Glomerular visceral epithelial cell (primary cell): ENCODE results near the gene TRIM49D1.
"Not testable (repeated sequence)": the region's sequence is repeated elsewhere in the genome, so short reads cannot be mapped to it uniquely, and the experiment has no call there.

ENCODE experiments used
- DNase-seq: peaks from one replicate; pipeline ENCODE4 v3.0.0-alpha.2; 2016; ENCODE audit errors: extremely low spot score

TRIM49D1 gene, protein sequence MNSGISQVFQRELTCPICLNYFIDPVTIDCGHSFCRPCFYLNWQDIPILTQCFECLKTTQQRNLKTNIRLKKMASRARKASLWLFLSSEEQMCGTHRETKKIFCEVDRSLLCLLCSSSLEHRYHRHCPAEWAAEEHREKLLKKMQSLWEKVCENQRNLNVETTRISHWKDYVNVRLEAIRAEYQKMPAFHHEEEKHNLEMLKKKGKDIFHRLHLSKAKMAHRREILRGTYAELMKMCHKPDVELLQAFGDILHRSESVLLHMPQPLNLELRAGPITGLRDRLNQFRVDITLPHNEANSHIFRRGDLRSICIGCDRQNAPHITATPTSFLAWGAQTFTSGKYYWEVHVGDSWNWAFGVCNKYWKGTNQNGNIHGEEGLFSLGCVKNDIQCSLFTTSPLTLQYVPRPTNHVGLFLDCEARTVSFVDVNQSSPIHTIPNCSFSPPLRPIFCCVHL

DNA sequence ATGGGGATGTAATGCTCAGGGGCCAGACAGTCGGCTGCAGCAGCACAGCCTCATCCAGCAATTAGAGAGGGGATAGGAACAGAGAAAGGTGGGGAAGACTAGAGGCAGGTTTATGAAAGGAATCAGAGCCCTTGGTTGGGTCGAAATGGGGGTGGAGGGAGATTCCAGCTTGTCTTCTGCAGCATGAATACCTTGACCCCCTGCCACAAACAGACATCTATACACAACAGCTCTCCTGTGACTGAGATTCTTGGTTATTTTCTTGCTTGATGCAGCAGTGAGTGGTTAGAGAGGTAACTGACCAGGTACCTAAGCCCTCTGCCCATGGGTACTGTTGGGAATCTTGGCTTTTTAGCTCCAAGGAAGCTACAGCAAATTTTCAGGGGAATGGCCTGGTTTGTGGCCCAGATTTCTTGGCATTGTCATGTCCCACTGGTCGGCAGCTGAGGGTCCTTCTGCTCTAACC, at the start of gene TRIM49D1:
TSS of gene TRIM49D1 (minus strand) at position 51 of the 466 bp plus-strand sequence. CDS start 4,535 bp downstream, outside the sequence.
- DNase-seq = no peak

DNA sequence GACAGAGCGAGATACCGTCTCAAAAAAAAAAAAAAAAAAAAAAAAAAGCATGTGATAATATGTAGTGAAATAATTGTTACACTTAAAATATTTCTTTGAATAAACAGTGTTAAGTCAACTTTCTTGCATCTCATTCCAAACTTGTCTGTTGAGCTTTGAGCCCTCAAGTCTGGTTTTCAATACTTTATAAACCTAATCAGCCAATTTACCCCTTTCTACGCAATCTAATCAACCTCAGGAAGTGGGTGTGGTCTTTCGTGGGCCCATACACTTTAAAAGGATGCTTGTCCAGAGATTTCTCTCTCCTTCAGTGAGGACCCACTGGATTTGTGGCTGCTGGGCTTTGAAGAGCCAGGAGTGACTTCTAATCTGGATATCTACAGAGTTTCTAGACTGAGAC, 43.7 kb upstream of the TRIM49D1 start, which contains the start of gene TRIM64:
TSS of gene TRIM64 (plus strand) at position 301 of the 400 bp plus-strand sequence. CDS start 2,467 bp downstream, outside the sequence.
- not testable (repeated sequence) for DNase-seq

DNA sequence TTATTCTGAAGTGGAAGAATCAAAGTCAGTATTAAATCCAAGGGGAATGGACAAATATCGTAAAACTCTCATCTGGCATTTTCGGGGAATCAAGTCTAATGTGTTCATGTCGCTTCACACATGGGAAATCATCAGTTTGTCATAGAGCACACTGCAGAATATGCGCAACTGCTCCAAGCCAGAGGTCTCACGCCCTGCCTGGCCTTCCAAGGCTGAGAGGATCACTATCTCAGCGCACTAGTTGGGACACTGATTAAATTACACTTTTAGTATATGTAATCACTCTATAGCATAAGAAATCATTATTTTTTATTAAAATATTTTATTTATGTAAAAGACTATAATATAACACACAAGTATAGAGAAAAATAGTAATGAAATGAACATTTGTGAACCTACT, 38.8 kb upstream of the TRIM49D1 start:
- DNase-seq = not testable (repeated sequence)

DNA sequence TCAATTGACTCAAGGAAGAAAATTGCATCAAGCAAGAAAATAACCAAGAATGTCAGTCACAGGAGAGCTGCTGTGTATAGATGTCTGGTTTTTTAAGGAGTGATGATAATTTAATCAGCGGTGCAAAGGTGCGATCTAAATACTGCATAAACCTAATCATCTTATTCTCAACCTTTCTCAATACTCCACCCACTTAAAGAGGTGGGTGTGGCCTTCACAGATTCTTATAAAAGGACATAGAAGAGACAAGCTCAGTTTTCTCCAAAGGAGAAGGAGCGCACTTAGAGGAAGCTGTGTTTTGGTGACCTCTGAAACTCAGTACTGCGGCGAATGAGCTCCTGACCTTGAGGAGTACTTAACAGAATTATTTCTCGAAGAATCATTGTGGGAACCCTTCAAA, 1.7 kb upstream of the TRIM49D1 start, which contains the start of gene TRIM49D2:
TSS of gene TRIM49D2 (plus strand) at position 301 of the 400 bp plus-strand sequence. CDS start 2,698 bp downstream, outside the sequence.
- not testable (repeated sequence) for DNase-seq

DNA sequence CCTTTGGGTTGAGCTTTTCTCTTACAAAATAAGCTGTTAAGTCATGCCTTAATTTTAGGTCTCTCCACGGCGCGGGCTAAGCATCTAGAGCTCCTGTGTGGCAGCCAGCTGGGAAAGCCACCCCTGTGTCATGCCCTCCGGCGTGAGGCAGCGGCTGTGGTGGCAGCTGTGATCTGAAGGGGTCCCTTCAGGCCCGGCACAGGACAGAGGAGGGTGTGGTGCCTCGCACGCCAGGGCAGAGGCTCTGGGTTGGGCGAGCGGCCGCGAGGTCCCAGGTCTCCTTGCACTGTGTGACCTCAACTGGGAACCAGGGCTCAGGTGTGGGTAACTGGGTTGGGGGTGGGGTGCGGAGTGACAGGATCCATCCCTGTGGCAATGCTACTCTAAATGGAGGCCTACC, 21.2 kb downstream of the TRIM49D1 start:
- not testable (repeated sequence) for DNase-seq

DNA sequence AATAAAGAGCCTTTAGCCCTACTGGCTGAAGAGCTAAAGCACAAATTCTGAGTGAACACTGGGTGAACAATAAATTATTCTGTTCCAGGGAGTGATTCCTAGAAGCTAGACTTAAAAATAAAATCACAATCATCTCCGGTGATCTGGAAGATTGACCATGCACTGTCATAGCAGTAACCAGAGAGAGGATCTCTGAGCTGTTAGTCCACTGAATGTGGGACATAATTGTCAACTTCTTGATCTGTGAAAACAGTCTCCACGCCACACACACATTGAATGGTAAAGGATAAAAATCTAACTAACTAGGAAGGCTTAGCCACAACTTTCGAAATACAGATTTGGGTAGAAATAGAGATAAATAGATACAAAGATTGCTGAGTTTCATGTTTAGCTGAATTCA, 28.8 kb downstream of the TRIM49D1 start:
- DNase-seq = not testable (repeated sequence)

DNA sequence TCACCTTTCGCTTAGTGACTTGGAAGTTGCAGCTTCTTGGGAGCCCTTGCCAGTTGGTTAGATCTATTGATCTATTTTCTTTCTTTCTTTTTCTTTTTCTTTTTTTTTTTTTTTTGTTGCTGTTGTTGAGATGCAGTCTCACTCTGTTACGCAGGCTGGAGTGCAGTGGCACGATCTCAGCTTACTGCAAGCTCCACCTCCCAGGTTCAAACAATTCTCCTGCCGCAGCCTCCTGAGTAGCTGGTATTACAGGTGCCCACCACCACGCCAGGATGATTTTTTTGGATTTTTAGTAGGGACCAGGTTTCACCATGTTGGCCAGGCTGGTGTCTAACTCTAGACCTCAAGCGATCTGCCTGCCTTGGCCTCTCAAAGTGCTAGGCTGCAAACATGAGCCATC, 44.5 kb downstream of the TRIM49D1 start:
- not testable (repeated sequence) for DNase-seq

DNA sequence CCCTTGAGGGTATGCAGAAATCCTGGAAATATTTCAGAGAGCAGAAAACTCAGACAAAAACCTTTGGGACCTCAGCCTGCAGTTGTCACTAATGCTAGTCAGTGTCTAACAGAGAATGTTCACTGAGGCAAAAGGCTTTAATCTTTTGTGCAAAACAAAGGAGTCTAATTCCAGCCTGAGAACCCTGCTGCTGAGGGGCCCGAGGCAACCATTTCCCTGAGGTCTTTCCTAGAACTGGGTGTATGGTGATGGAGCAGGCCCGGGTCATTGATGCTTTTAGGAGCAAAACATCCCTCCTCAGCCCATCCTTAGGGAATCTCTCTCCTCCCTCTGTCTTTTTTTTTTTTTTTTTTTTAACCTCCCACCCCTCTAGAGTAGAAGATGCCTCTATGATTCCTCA, 49.5 kb downstream of the TRIM49D1 start:
- not testable (repeated sequence) for DNase-seq

DNA sequence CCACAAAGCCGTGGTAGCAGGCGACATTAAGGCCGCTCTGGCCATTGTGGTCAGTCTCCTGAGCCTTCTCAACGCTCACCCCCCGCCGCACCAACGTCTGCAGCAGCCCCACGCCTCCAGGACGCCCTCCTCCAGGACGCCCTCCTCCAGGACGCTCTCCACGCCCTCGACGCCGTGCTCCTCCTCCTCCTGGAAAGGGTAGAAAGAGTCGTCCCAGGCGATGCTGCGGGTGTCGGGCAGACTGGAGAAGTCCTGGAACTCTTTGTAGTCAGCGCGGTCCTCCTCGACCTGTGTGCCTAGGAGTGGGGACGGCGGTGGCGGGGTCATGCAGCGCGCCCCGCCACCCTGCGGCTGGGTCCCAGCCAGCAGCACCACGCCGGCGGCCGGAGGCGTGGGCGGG, 56.8 kb downstream of the TRIM49D1 start:
- DNase-seq = not testable (repeated sequence)

DNA sequence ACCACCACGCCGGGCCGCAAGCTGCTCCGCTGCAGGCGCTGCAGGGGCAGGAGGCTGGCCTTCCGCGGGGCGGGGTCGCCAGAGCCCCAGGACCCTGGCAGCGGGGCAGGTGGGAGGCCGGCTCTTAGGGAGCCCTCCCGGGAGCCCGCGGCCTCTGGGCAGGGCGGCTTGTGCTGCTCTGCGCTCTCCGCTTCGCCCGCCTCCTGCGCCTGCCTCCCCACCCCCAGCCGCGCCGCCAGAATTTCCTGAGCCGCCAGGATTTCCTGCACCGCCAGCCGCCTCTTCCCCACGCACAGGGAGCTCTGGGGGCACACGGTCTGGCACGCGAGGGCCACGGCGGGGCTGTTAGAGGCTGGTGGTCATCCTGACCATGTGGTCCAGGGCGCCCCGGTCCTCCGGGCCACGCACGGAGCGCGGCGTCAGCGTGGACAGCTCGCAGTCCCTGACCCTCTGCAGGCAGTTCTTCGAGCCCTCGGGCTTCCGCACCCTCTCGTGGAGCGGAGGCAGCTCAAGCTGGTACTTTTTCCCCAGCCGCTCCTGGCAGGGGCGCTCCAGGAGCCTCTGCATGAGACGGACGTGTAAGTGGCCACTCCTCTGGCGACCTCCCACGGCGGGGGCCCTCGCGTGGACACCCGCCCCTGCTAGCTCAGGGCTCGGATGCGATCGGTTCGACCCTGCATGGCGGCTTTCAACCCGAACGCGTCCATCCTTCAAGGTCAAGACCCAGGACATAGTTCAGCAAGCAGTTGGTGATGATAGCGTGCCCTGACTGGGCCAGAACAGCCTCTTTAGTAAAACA, 57.9 kb downstream of the TRIM49D1 start:
- DNase-seq = peak; percentile 1
